Measurements from ENCODE around the gene RGR.

GRCh38 chr10:84288151-84288550 lies 43.3 kb downstream of the RGR start:
- TF ChIP-seq CTCF (IDR thresholded peaks at IDR 0.05) (no peak), POLR2AphosphoS5 (IDR thresholded peaks at IDR 0.05; ENCODE audit: low read depth, low read length) (no peak), REST (IDR thresholded peaks at IDR 0.05; ENCODE audit: insufficient read depth in 1 of 2, low read depth in 2 of 2, low read length in 1 of 2) (no peak), SIN3A (IDR thresholded peaks at IDR 0.05; ENCODE audit: borderline replicate concordance, insufficient read depth, low read depth, low read length) (no peak)
